ENCODE measurements around the gene FKBP1B.
A peak's percentile ranks its signal among the peaks of the same experiment; 100 is the strongest.

GRCh38 chr2:24075915-24076848 is 26.6 kb downstream of the FKBP1B start, which contains the start of gene SF3B6:
- TF ChIP-seq TAF1 (IDR thresholded peaks at IDR 0.05; ENCODE audit: borderline replicate concordance, low read depth, low read length) (peak; percentile 90), ELF1 (IDR thresholded peaks at IDR 0.05) (peak; percentile 98), CTCF (IDR thresholded peaks at IDR 0.05) (no peak), EP300 (IDR thresholded peaks at IDR 0.05; ENCODE audit: borderline replicate concordance in 1 of 2, low read depth in 1 of 2, low read length in 1 of 2) (peak; percentile 63 to 67; a peak in 2 of 4 replicates), TCF12 (IDR thresholded peaks at IDR 0.05) (peak; percentile 65; the same call in 1 of the 2 replicates), EZH2phosphoT487 (IDR thresholded peaks at IDR 0.05; ENCODE audit: borderline replicate concordance, low read depth) (no peak), POLR2AphosphoS5 (IDR thresholded peaks at IDR 0.05; ENCODE audit: low read depth, low read length) (peak; percentile 97), MEF2A (IDR thresholded peaks at IDR 0.05; ENCODE audit: borderline replicate concordance, low read depth) (peak; percentile 5; the same call in 1 of the 2 replicates), REST (IDR thresholded peaks at IDR 0.05; ENCODE audit: low read depth, low read length) (0 out of 2 replicates have a peak, but pooled peaks have one; percentile 41), SIN3A (IDR thresholded peaks at IDR 0.05; ENCODE audit: borderline replicate concordance, low read depth, low read length) (peak; percentile 98; the same call in 1 of the 2 replicates)
